T-cell (primary cell): ENCODE measurements around the gene VPS37C. TPM values are rescaled to one million over a fixed set of nuclear protein-coding genes. Genes with fewer than 3 reads are reported as not detected.

ENCODE experiments used
- ATAC-seq, 4 experiments: fragments of 200-7000 bp in 3 of 4; fragments of 150-1000 bp in 1 of 4; cut with Tn5 transposase; replicated peaks in 1 of 4; 1 replicate in 3 of 4; 2 replicates in 1 of 4; pipeline ENCODE4 v1.10.0; 2021; ENCODE audit warnings: moderate library complexity in 3 of 4, mild to moderate bottlenecking in 2 of 4, moderate number of reproducible peaks in 1 of 4
- CTCF ChIA-PET, 2 donors: fragments of 300-600 bp; sonication (Branson Sonifier 250); formaldehyde crosslinking; loops; one replicate each; lab custom pipeline; 2022; ENCODE audit warnings: antibody characterized with exemption in 2 of 2; lab: Charles Lee
- POLR2A ChIA-PET, 2 donors: fragments of 300-600 bp; sonication (Branson Sonifier 250); formaldehyde crosslinking; loops; one replicate each; lab custom pipeline; 2022; ENCODE audit warnings: antibody characterized with exemption in 2 of 2; lab: Charles Lee
- DNase-seq, 35 experiments: peaks; one replicate each; pipeline versions ENCODE4 v3.0.0 to v3.0.0-alpha.2; 2013 to 2023
- H3K27ac ChIP-seq: one replicate; pipeline ENCODE4 v1.5.1; 2013; ENCODE audit warnings: low read length
- H3K27me3 ChIP-seq, 2 experiments: replicated peaks in 1 of 2; 1 replicate in 1 of 2; 2 replicates in 1 of 2; pipeline versions ENCODE4 v1.6.1 to v1.7.0; 2013; ENCODE audit warnings: low read length in 1 of 2, mixed read lengths in 1 of 2; ENCODE audit not compliant: control insufficient read depth in 2 of 2, insufficient read depth in 2 of 2; ENCODE audit errors: extremely low read depth in 1 of 2
- H3K36me3 ChIP-seq, 2 donors: 1 replicate in 1 of 2; 2 replicates in 1 of 2; pipeline versions ENCODE4 v1.6.1 to v1.7.0; 2013; ENCODE audit warnings: low read length in 1 of 2; ENCODE audit not compliant: control insufficient read depth in 2 of 2, insufficient read depth in 1 of 2; ENCODE audit errors: extremely low read depth in 1 of 2
- H3K4me1 ChIP-seq, 2 experiments: 1 replicate in 1 of 2; 2 replicates in 1 of 2; pipeline versions ENCODE4 v1.6.1 to v1.7.0; 2013; ENCODE audit warnings: low read length in 2 of 2, mixed read lengths in 1 of 2; ENCODE audit not compliant: insufficient read depth in 2 of 2, control insufficient read depth in 1 of 2; ENCODE audit errors: extremely low read depth in 1 of 2
- H3K4me3 ChIP-seq, 2 donors: 1 replicate in 1 of 2; 2 replicates in 1 of 2; pipeline versions ENCODE4 v1.5.1 to v1.7.0; 2013; ENCODE audit warnings: mild to moderate bottlenecking in 2 of 2, low read length in 1 of 2, moderate library complexity in 1 of 2; ENCODE audit not compliant: control insufficient read depth in 1 of 2; ENCODE audit errors: extremely low read depth in 1 of 2
- H3K9me3 ChIP-seq: 2 replicates; pipeline ENCODE4 v1.7.0; 2013
- H3K27ac Mint-ChIP-seq, 2 donors: one replicate each; pipeline ENCODE4 v1.8.0; 2020 to 2021; ENCODE audit warnings: mild to moderate bottlenecking in 2 of 2, mixed read lengths in 2 of 2
- H3K27me3 Mint-ChIP-seq, 2 donors: one replicate each; pipeline ENCODE4 v1.8.0; 2021 to 2022; ENCODE audit warnings: mixed read lengths in 2 of 2
- H3K36me3 Mint-ChIP-seq: one replicate; pipeline ENCODE4 v1.8.0; 2021; ENCODE audit warnings: mixed read lengths
- H3K4me1 Mint-ChIP-seq, 3 donors: one replicate each; pipeline ENCODE4 v1.8.0; 2020 to 2022; ENCODE audit warnings: mixed read lengths in 3 of 3, mild to moderate bottlenecking in 1 of 3
- H3K4me3 Mint-ChIP-seq, 3 donors: one replicate each; pipeline ENCODE4 v1.8.0; 2020 to 2022; ENCODE audit warnings: mild to moderate bottlenecking in 3 of 3, mixed read lengths in 3 of 3, moderate library complexity in 3 of 3
- H3K9me3 Mint-ChIP-seq, 3 donors: one replicate each; pipeline ENCODE4 v1.8.0; 2020 to 2022; ENCODE audit warnings: mixed read lengths in 3 of 3
- WGBS: methylation state at CpG from one replicate; pipeline ENCODE4 v1.1.5; 2013; ENCODE audit warnings: missing lambda C conversion rate; ENCODE audit not compliant: insufficient coverage; 5-methylcytosine and 5-hydroxymethylcytosine counted together
- total RNA-seq, 35 experiments: library from RNA in 6 of 35; stranded (reverse) in 6 of 35; fragments of 120-200 nt in 1 of 35; gene quantifications; one replicate each; pipeline versions ENCODE4 v1.2.1 to v1.2.4 and lab custom pipeline; 2013 to 2026

The VPS37C gene
- total RNA-seq, 5 donors from 2014 or later (not counting 1 experiment from before 2014, with no cell fraction given) = 3.3 to 7.9 (median 7.3) TPM

DNA sequence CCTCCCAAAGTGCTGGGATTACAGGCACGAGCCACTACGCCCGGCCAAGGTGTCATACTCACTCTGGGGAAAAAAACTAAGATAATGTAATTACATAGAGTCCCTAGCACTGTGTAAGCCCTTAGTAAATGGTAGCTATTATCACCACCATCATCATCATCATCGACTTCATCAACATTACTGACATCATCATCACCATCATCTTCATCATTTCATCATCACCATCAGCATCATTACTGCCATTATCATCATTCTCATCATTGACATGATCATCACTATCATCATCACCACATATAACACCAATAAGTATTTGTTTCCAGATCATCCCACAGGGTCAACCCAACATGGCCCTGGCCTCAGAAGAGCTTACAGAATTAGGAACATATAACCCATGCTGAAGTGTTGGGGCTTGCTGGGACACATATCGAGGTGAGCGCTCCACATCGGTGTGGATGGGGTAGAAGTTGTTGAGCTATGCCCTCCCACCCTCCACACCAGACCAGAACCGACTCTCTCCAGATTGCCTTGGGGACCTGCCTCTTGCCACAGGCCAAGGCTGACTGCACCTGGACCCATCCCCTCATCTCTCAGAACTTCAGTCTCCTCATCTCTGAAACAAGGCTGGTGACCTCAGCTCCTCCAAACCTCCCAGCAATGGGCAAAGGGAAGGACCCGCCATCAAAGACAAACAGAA is 73.7 kb downstream of the VPS37C start:
- DNase-seq = no peak
- H3K4me3 Mint-ChIP-seq = no peak overlapping the region
- no peak for ATAC-seq
- H3K4me1 Mint-ChIP-seq = peaks cover 37 to 52% (median 39%) of the 10 kb centered on the region in 3 donors
- H3K27ac ChIP-seq = no peak overlapping the region
- peaks cover 0 to 4% (median 3%) of the 10 kb centered on the region in 3 donors for H3K9me3 Mint-ChIP-seq
- peaks cover 30 to 39% of the 10 kb centered on the region in 2 experiments for H3K4me1 ChIP-seq
- peak overlapping the region; percentile 76 to 82 for H3K27ac Mint-ChIP-seq
- POLR2A ChIA-PET = no interaction called here
- H3K36me3 Mint-ChIP-seq = peaks cover 3% of the 10 kb centered on the region
- 100% methylated on average over 1 of the region's 9 CpGs for WGBS
- no peaks in the 10 kb centered on the region for H3K27me3 ChIP-seq
- no peaks in the 10 kb centered on the region for H3K27me3 Mint-ChIP-seq
- no peak overlapping the region for H3K4me3 ChIP-seq
- no peaks in the 10 kb centered on the region for H3K36me3 ChIP-seq
- CTCF ChIA-PET = no interaction called here
- no peaks in the 10 kb centered on the region for H3K9me3 ChIP-seq

DNA sequence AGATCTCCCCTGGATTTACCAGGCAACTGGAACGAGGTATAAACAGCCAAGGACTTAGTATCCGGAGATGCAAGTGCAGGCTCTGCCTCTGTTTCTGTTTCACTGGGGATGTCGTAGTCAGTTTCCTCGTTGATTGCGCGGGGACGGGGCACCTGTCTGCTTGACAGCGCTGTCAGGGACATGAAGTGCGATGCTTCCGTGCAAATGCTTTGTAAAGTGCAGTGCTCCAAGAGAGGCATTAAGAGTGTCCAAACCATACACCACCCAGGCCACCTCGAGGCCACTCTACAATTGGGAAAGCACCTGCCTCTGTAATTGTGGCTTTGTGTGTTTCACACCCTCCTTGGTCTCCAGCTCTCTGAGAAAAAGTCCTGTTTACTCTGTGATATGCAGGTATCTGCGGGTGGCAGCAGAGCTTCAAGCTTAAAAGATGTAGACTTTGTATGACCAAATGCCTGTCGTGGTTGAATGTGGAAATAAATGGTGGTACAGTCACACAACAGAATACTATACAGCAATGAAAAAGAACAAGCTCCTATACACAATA is 77.6 kb downstream of the VPS37C start:
- Mint-ChIP-seq H3K27me3 (no peaks in the 10 kb centered on the region), H3K4me1 (peaks cover 54 to 63% (median 55%) of the 10 kb centered on the region in 3 donors), H3K9me3 (peaks cover 0 to 4% (median 3%) of the 10 kb centered on the region in 3 donors), H3K4me3 (peak overlapping the region; percentile 72 to 86 (median 78)), H3K27ac (peak overlapping the region; percentile 99 to 100), H3K36me3 (peaks cover 3% of the 10 kb centered on the region)
- H3K27ac ChIP-seq = peak overlapping the region; percentile 89
- DNase-seq = peak; percentile 57 to 88 (median 71)
- no peaks in the 10 kb centered on the region for H3K27me3 ChIP-seq
- peaks cover 0 to 3% of the 10 kb centered on the region in 2 donors for H3K36me3 ChIP-seq
- peaks cover 45 to 54% of the 10 kb centered on the region in 2 experiments for H3K4me1 ChIP-seq
- peak; percentile 68 to 76 (median 72) for ATAC-seq
- ChIA-PET CTCF (interaction anchor here in 1 of 2 donors (0.6 to 1.7 kb wide), 6 partner anchors 19 to 46 kb away, joined by 3 to 11 read pairs (median 4); partner anchors contain the start of gene CD5), POLR2A (interaction anchor here (0.6 to 1.1 kb wide), 5 partner anchors 9 to 76 kb away, joined by 3 to 7 read pairs (median 3); no protein-coding TSS in a partner anchor)
- WGBS = 12% methylated on average over 10 of the region's 13 CpGs
- H3K9me3 ChIP-seq = no peaks in the 10 kb centered on the region
- peak overlapping the region in 1 of 2 donors; percentile 12 for H3K4me3 ChIP-seq

DNA sequence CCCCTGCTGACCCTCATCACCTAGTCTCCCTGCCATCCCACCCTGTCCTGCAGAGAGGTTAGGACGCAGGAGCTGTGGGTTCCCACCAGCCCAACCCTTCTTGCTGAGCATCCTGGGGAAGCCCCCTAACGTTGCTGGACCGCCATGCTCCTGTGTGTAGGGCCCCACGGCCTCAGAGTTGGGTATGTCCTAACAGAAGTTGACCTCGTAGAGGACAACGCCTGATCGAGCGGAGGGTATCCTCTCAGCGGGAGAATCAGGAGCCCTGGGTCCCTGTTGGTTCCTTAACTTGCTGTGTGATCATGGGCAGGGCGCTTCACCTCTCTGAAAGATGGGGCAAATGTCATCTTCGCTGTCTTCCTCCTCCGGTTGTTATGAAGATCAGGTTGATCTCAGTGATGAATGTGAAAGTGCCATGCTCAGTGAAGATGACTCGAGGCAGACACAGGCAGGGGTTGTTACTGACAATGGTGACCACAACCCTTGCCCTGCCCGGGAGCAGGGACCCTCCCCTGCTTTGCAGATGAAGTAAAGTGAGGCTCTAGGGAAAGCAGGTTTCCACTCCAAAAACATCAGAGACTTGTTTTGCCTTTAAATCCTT is 78.2 kb downstream of the VPS37C start:
- DNase-seq = peak in 10 of 35 experiments; percentile 14 to 66 (median 34)
- peak overlapping the region; percentile 72 to 86 (median 78) for H3K4me3 Mint-ChIP-seq
- 33% methylated on average over 11 of the region's 14 CpGs for WGBS
- Histone ChIP-seq H3K36me3 (peaks cover 0 to 3% of the 10 kb centered on the region in 2 donors), H3K4me3 (peak overlapping the region in 1 of 2 donors; percentile 12), H3K27ac (peak overlapping the region; percentile 89), H3K4me1 (peaks cover 48 to 61% of the 10 kb centered on the region in 2 experiments), H3K27me3 (no peaks in the 10 kb centered on the region), H3K9me3 (no peaks in the 10 kb centered on the region)
- ATAC-seq = peak; percentile 31 to 63 (median 59)
- H3K27me3 Mint-ChIP-seq = no peaks in the 10 kb centered on the region
- ChIA-PET POLR2A (interaction anchor here (0.6 to 1.7 kb wide), 8 partner anchors 8 to 90 kb away, joined by 3 to 7 read pairs (median 3); no protein-coding TSS in a partner anchor), CTCF (interaction anchor here in 1 of 2 donors (0.6 to 1.7 kb wide), 6 partner anchors 20 to 46 kb away, joined by 3 to 11 read pairs (median 4); partner anchors contain the start of gene CD5)
- peak overlapping the region; percentile 99 to 100 for H3K27ac Mint-ChIP-seq
- H3K36me3 Mint-ChIP-seq = peaks cover 3% of the 10 kb centered on the region
- H3K4me1 Mint-ChIP-seq = peaks cover 59 to 67% (median 61%) of the 10 kb centered on the region in 3 donors
- H3K9me3 Mint-ChIP-seq = peaks cover 0 to 4% (median 3%) of the 10 kb centered on the region in 3 donors

DNA sequence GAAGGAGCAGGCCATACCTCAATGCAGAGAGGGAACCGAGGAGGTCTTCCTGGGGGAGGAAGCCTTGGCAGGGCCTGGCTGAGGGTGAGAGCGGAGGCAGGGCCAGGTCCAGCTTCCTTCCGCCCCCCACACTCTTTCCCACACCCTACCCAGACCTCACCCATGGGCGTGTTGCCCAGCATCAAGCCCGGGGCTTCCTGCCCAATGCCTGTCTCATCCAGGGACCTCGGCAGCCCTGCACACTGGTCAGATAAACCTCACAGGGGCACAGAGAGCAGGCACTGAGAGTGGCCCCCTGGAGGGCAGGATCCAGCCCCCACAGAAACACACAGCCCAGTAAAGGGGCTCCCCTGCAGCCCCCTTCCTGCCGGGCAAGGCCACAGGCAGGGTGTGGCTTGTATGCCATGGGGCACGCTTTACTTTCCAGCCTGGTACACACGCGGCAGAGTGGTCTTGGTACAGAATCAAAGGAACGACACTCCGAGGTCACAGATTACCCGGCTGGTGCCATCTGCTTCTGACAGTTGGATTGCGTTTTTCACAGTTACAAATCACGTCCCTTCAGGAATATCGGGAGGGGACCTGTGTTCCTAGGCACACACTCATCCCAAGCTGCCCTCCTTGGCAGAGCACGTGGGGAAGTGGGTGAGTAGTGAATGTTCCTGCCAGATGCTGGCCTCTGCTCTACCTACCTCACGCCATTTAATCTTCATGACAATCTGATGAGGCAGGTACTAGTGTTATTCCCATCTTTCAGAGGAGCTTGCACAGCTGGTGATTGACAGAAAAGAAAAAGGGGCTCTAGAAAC is 79.0 kb downstream of the VPS37C start:
- Histone ChIP-seq H3K27ac (peak overlapping the region; percentile 89), H3K4me3 (peak overlapping the region in 1 of 2 donors; percentile 12), H3K4me1 (peaks cover 49 to 63% of the 10 kb centered on the region in 2 experiments), H3K9me3 (no peaks in the 10 kb centered on the region), H3K27me3 (no peaks in the 10 kb centered on the region), H3K36me3 (peaks cover 0 to 3% of the 10 kb centered on the region in 2 donors)
- Mint-ChIP-seq H3K4me3 (peak overlapping the region; percentile 28 to 86 (median 72)), H3K4me1 (peaks cover 67 to 69% (median 68%) of the 10 kb centered on the region in 3 donors), H3K27me3 (no peaks in the 10 kb centered on the region), H3K36me3 (peaks cover 3% of the 10 kb centered on the region), H3K27ac (peak overlapping the region; percentile 99 to 100), H3K9me3 (peaks cover 0 to 4% (median 3%) of the 10 kb centered on the region in 3 donors)
- POLR2A ChIA-PET = interaction anchor here in 1 of 2 donors (0.6 to 1.7 kb wide), 3 partner anchors 21 to 97 kb away, joined by 3 read pairs; no protein-coding TSS in a partner anchor
- ATAC-seq (no peak), DNase-seq (no peak)
- CTCF ChIA-PET = no interaction called here
- WGBS = 28% methylated on average over 10 of the region's 18 CpGs

DNA sequence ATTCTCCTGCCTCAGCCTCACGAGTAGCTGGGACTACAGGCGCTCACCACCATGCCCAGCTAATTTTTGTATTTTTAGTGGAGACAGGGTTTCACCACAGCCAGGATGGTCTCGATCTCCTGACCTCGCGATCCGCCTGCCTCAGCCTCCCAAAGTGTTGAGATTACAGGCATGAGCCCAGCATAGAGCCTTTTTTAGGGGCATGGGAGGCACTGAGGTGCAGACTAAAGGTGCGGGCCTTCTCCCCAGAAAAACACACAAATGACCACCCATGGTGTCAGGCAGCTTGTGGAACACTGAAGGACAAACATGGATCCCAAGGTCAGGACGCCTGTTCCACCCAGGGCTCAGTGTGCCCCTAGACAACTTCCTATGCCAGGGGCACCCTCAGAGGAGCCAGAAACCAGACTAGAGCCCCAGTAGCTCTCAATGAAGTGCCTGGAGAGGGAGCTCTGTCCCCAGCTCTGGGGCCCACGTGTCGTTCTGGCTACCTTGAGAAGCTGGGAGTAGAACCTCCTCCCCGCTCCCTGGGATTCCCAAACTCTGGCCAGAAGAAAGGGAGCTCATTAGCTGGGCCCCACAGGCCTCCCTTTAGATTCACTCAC is 80.1 kb downstream of the VPS37C start:
- Mint-ChIP-seq H3K27me3 (no peaks in the 10 kb centered on the region), H3K4me3 (peak overlapping the region; percentile 68 to 86 (median 75)), H3K27ac (peak overlapping the region; percentile 99 to 100), H3K36me3 (peaks cover 3% of the 10 kb centered on the region), H3K9me3 (peaks cover 0 to 4% (median 3%) of the 10 kb centered on the region in 3 donors), H3K4me1 (peaks cover 77 to 81% (median 78%) of the 10 kb centered on the region in 3 donors)
- H3K27ac ChIP-seq = peak overlapping the region; percentile 89
- no peaks in the 10 kb centered on the region for H3K9me3 ChIP-seq
- peak overlapping the region in 1 of 2 donors; percentile 12 for H3K4me3 ChIP-seq
- ChIA-PET POLR2A (interaction anchor here (0.6 to 1.7 kb wide), 7 partner anchors 10 to 90 kb away, joined by 3 to 11 read pairs (median 7); no protein-coding TSS in a partner anchor), CTCF (interaction anchor here in 1 of 2 donors (0.6 to 1.2 kb wide), 5 partner anchors 12 to 915 kb away, joined by 3 to 7 read pairs (median 4); no protein-coding TSS in a partner anchor)
- WGBS = 50% methylated on average over 2 of the region's 11 CpGs
- DNase-seq = peak in 1 of 35 experiments; percentile 49
- no peaks in the 10 kb centered on the region for H3K27me3 ChIP-seq
- peaks cover 0 to 3% of the 10 kb centered on the region in 2 donors for H3K36me3 ChIP-seq
- peaks cover 55 to 66% of the 10 kb centered on the region in 2 experiments for H3K4me1 ChIP-seq
- peak in 1 of 4 experiments; percentile 11 for ATAC-seq
